GM12873 (cell line): ENCODE data around the gene SFTA2.
A peak's percentile ranks its signal among the peaks of the same experiment; 100 is the strongest.

Source experiments
- TF ChIP-seq, protein P1 (sequence below): IDR thresholded peaks from 2 replicates; pipeline ENCODE4 v1.5.1; 2012; ENCODE audit warnings: low read depth, mild to moderate bottlenecking, moderate library complexity, low read length, control low read depth; ENCODE audit not compliant: insufficient read depth; ENCODE audit errors: missing control alignments

The SFTA2 gene

GRCh38 chr6:30894935-30895334, 37.0 kb downstream of the SFTA2 start:
- TF ChIP-seq, protein P1, sequence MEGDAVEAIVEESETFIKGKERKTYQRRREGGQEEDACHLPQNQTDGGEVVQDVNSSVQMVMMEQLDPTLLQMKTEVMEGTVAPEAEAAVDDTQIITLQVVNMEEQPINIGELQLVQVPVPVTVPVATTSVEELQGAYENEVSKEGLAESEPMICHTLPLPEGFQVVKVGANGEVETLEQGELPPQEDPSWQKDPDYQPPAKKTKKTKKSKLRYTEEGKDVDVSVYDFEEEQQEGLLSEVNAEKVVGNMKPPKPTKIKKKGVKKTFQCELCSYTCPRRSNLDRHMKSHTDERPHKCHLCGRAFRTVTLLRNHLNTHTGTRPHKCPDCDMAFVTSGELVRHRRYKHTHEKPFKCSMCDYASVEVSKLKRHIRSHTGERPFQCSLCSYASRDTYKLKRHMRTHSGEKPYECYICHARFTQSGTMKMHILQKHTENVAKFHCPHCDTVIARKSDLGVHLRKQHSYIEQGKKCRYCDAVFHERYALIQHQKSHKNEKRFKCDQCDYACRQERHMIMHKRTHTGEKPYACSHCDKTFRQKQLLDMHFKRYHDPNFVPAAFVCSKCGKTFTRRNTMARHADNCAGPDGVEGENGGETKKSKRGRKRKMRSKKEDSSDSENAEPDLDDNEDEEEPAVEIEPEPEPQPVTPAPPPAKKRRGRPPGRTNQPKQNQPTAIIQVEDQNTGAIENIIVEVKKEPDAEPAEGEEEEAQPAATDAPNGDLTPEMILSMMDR = no peak

- TF ChIP-seq, protein P1 = no peak
These were observed 37.6 kb downstream of the SFTA2 start for GRCh38 chr6:30894381-30894780.

DNA sequence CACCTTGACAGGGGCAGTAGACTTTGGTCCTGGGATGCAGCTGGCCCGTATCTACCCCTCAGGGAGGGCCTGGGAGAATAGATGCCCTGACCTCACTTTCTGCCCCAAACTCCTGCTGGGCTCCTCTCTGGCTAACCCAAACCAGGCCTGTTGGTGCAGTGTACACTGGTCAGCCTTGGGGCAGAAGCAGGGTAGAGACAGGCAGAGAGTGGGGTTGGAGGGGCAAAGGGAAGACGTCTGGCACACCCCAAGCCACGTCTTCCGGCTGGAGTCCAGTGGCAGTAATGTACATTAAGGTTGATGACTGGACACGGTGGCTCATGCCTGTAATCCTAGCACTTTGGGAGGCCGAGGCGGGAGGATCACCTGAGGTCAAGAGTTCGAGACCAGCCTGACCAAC, 38.3 kb downstream of the SFTA2 start:
- TF ChIP-seq, protein P1 = no peak

DNA sequence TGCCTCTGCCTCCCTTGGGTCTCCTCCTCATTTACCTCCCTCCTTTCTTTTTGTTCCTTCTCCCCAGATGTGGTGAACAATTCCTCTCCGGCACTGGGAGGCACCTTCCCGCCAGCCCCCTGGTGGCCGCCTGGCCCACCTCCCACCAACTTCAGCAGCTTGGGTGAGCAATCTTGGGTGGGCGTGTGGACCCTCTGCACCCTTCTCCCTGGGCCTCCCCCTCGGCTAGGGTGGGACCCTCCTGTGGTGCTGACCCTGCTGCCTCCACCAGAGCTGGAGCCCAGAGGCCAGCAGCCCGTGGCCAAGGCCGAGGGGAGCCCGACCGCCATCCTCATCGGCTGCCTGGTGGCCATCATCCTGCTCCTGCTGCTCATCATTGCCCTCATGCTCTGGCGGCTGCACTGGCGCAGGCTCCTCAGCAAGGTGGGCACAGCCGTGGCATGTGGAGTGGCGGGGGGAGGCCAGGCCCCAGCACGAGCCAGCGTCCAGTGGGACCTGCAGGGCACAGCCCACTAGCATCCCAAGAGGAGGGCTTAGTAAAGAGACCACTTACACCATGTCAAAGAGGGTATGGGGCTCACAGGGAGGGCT, 38.9 kb downstream of the SFTA2 start:
- TF ChIP-seq, protein P1 = peak; percentile 34

DNA sequence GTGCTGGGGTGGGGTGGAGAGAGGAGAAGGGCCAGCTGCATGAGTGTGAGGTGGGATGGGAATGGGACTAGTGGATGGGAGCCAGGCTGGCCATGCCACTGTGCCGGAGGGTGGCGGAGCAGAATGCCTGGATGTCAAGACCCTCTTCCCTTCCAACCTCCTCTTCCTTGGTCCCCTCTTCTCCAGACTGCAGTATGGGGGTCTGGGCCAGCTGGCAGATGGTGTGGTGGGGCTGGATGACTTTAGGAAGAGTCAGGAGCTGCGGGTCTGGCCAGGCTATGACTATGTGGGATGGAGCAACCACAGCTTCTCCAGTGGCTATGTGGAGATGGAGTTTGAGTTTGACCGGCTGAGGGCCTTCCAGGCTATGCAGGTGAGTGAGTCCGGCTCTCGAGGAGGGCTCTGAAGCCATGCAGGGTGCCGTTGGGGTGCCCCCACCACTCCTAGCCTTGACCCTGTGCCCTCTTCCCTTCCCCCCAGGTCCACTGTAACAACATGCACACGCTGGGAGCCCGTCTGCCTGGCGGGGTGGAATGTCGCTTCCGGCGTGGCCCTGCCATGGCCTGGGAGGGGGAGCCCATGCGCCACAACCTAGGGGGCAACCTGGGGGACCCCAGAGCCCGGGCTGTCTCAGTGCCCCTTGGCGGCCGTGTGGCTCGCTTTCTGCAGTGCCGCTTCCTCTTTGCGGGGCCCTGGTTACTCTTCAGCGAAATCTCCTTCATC, 40.0 kb downstream of the SFTA2 start:
- TF ChIP-seq, protein P1 = no peak

- TF ChIP-seq, protein P1 = no peak
These were observed 40.6 kb downstream of the SFTA2 start for GRCh38 chr6:30891450-30891723.

DNA sequence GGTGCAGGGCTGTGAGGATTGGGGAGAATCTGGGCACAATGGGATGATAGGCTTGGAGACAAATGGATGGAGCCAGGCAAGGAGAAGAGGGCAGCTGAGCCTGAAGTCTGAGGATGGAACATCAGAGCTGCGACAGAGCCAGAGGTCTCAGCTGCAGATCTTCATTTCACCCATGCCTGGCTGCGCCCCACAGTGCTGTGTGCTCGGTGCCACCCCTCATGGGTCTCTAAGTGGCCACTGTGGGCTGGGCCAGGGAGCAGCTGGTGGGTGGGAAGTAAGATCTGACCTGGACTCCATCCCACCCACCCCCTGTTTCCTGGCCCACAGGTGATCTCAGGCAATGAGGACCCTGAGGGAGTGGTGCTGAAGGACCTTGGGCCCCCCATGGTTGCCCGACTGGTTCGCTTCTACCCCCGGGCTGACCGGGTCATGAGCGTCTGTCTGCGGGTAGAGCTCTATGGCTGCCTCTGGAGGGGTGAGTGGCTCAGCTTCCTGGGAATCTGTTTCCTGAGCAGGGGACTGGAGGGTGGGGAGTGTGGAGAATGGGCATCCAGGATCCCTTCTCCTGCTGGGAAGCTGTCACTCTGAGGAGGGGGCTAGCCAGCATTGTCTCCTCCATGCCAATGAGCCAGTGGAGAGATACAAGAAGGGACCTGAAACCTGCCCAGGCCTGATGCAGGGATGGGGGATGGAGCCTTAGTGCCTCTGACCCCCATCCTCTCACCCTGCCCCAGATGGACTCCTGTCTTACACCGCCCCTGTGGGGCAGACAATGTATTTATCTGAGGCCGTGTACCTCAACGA, 41.1 kb downstream of the SFTA2 start:
- TF ChIP-seq, protein P1 = no peak
